Mucosa of rectum (tissue), 2 donors: ENCODE measurements around the gene CKM.
"Not testable (repeated sequence)": the region's sequence is repeated elsewhere in the genome, so short reads cannot be mapped to it uniquely, and the experiment has no call there.

Experiments used
- H3K27ac ChIP-seq, 2 donors: one replicate each; pipeline ENCODE4 v1.7.0; 2013; ENCODE audit warnings: inconsistent platforms in 2 of 2, low read depth in 2 of 2, low read length in 2 of 2
- H3K27me3 ChIP-seq, 2 donors: one replicate each; pipeline ENCODE4 v1.7.0; 2013; ENCODE audit warnings: low read length in 2 of 2; ENCODE audit not compliant: control insufficient read depth in 2 of 2, insufficient read depth in 2 of 2
- H3K36me3 ChIP-seq, 2 donors: one replicate each; pipeline ENCODE4 v1.7.0; 2013; ENCODE audit warnings: low read length in 2 of 2; ENCODE audit not compliant: control insufficient read depth in 2 of 2, insufficient read depth in 2 of 2
- H3K4me1 ChIP-seq, 2 donors: one replicate each; pipeline ENCODE4 v1.7.0; 2013; ENCODE audit warnings: low read length in 2 of 2, mild to moderate bottlenecking in 1 of 2; ENCODE audit not compliant: control insufficient read depth in 2 of 2, insufficient read depth in 2 of 2
- H3K4me3 ChIP-seq, 2 donors: one replicate each; pipeline ENCODE4 v1.7.0; 2013; ENCODE audit warnings: low read length in 2 of 2
- H3K9ac ChIP-seq, 2 donors: one replicate each; pipeline ENCODE4 v1.7.0; 2013; ENCODE audit warnings: low read length in 2 of 2, low read depth in 1 of 2, mild to moderate bottlenecking in 1 of 2
- H3K9me3 ChIP-seq, 2 donors: one replicate each; pipeline ENCODE4 v1.7.0; 2013; ENCODE audit warnings: low read length in 2 of 2; ENCODE audit not compliant: control insufficient read depth in 2 of 2
- donor health status: healthy.
- donor health status: Normal muscosa, but diverticular disease.

The CKM gene

DNA sequence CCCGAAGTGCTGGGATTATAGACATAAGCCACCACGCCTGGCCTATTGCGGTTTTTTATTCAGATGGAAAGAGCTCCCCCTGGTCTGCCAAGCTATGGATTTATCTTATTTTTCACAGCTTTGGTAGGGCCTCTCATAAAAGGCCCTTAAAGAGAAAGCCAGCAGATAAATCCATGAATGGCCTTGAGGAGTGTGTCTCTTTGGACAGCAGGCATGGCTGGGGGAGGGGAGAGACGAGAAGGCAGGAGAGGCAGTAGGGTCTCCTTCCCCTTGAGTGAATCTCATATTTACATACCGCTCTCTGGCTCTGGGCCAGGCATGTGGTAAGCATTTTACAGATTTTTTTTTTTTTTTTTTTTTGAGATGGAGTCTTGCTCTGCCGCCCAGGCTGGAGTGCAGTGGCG lies 46.4 kb downstream of the CKM start:
- Histone ChIP-seq H3K9ac (no peak overlapping the region), H3K27ac (no peak overlapping the region), H3K36me3 (peaks cover 12 to 19% of the 10 kb centered on the region in 2 donors), H3K4me1 (no peaks in the 10 kb centered on the region), H3K9me3 (no peaks in the 10 kb centered on the region), H3K27me3 (no peaks in the 10 kb centered on the region), H3K4me3 (no peak overlapping the region)

- H3K4me1 ChIP-seq: no peaks in the 10 kb centered on the region
- peaks cover 13 to 16% of the 10 kb centered on the region in 2 donors for H3K36me3 ChIP-seq
- no peak overlapping the region for H3K4me3 ChIP-seq
- H3K27me3 ChIP-seq: no peaks in the 10 kb centered on the region
- no peak overlapping the region for H3K9ac ChIP-seq
- H3K9me3 ChIP-seq: no peaks in the 10 kb centered on the region
- H3K27ac ChIP-seq: no peak overlapping the region
Observed at GRCh38 chr19:45275370-45275971, 47.2 kb downstream of the CKM start.

DNA sequence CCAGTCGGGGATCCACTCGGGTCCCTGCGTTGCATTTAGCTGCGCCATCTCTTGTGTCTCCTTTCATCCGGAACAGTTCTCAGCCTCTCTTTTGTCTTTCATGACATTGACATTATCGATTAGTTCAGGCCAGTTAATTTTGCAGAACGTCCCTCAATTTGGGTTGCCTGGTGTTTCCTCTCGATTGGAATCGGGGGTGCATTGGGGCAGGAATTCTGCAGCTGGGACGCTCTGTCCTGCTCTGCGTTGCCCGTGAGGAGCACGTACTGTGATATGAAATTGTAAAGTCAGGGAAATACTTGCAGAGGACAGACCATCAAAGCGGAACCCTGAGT lies 49.2 kb downstream of the CKM start:
- Histone ChIP-seq H3K9me3 (no peaks in the 10 kb centered on the region), H3K36me3 (peaks cover 10 to 11% of the 10 kb centered on the region in 2 donors), H3K4me3 (no peak overlapping the region), H3K9ac (no peak overlapping the region), H3K27me3 (no peaks in the 10 kb centered on the region), H3K4me1 (no peaks in the 10 kb centered on the region), H3K27ac (no peak overlapping the region)

DNA sequence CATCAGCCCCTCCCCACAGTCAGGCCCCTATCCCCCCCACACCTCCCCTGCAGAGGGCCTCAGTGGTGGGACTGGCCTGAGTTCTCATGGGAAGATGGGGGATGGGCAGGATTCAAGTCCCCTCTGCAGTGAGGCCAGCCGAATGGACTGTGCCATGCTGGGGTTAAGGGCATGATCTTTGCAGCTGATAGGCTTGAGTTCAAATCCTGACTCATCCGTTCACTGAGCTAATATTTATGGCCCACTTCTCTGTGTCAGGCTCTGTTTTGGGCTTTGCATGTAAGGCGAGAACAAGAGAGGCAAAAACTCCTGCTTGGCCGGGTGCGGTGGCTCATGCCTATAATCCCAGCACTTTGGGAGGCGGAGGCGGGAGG lies 51.0 kb downstream of the CKM start:
- peaks cover 7 to 14% of the 10 kb centered on the region in 2 donors for H3K36me3 ChIP-seq
- no peak overlapping the region for H3K27ac ChIP-seq

DNA sequence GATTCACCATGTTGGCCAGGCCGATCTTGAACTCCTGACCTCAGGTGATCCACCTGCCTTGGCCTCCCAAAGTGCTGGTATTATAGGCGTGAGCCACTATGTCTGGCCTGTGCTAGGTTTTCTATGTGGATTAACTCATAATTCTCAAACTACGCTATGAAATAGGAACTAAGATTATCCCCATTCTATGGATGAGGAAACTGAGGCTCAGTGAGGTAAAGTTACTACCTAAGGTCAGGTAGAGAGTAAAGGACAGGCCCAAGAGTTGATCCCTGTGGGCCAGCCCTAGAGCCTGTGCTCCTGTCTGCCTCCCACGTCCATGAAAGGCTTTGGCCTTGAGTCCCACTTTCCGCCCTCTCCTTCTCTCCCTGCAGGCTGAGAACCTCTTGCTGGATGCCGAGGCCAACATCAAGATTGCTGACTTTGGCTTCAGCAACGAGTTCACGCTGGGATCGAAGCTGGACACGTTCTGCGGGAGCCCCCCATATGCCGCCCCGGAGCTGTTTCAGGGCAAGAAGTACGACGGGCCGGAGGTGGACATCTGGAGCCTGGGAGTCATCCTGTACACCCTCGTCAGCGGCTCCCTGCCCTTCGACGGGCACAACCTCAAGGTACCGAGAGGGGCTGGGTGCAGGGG lies 51.5 kb downstream of the CKM start:
- Histone ChIP-seq H3K9ac (no peak overlapping the region), H3K4me1 (no peaks in the 10 kb centered on the region), H3K27ac (no peak overlapping the region), H3K27me3 (no peaks in the 10 kb centered on the region), H3K9me3 (no peaks in the 10 kb centered on the region), H3K4me3 (no peak overlapping the region), H3K36me3 (peaks cover 7 to 14% of the 10 kb centered on the region in 2 donors)

More for the DNA sequence above, 51.0 kb downstream of the CKM start:
- Histone ChIP-seq H3K4me3 (no peak overlapping the region), H3K9me3 (no peaks in the 10 kb centered on the region), H3K27me3 (no peaks in the 10 kb centered on the region), H3K4me1 (no peaks in the 10 kb centered on the region), H3K9ac (no peak overlapping the region)

DNA sequence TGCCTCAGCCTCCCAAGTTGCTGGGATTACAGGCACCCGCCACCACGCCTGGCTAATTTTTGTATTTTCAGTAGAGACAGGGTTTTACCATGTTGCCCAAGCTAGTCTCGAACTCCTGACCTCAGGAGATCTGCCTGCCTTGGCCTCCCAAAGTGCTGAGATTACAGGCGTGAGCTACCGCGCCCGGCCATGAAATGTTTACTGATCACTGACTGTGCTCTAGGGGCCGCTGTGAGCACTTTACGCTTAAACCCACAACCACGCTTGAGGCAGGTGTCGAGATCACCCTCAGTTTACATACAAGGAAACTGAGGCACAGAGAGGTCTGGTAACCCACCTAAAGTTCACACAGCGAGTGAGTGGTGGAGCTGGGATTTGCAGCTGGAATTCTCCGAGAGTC lies 52.7 kb downstream of the CKM start:
- peaks cover 7 to 15% of the 10 kb centered on the region in 2 donors for H3K36me3 ChIP-seq
- H3K4me3 ChIP-seq, H3K9ac ChIP-seq, H3K4me1 ChIP-seq, H3K27me3 ChIP-seq, H3K9me3 ChIP-seq, H3K27ac ChIP-seq: not testable (repeated sequence)

GRCh38 chr19:45267296-45267695 lies 55.4 kb downstream of the CKM start:
- peaks cover 7 to 10% of the 10 kb centered on the region in 2 donors for H3K36me3 ChIP-seq
- H3K4me1 ChIP-seq: no peaks in the 10 kb centered on the region
- H3K9ac ChIP-seq: no peak overlapping the region
- no peak overlapping the region for H3K27ac ChIP-seq
- no peaks in the 10 kb centered on the region for H3K9me3 ChIP-seq
- H3K27me3 ChIP-seq: no peaks in the 10 kb centered on the region
- H3K4me3 ChIP-seq: no peak overlapping the region

DNA sequence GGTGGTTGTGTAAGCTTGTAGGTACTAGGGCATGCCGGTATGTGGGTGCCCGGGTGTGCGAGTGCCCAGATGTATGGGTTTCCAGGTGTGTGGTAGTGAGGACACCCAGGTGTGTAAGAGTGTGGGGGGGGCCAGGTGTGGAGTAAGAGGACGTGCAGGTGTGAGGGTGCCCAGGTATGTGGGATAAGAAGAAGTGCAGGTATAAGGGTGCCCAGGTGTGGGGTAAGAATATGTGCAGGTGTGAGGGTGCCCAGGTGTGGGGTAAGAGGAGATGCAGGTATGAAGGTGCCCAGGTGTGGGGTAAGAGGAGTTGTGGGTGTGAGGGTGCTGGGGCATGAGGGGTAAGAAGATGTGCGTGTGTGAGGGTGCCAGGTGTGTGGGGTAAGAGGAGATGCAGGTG lies 57.3 kb downstream of the CKM start:
- no peak overlapping the region for H3K4me3 ChIP-seq
- no peak overlapping the region for H3K9ac ChIP-seq
- peaks cover 0 to 5% of the 10 kb centered on the region in 2 donors for H3K36me3 ChIP-seq
- H3K4me1 ChIP-seq: no peaks in the 10 kb centered on the region
- no peak overlapping the region for H3K27ac ChIP-seq
- no peaks in the 10 kb centered on the region for H3K9me3 ChIP-seq
- H3K27me3 ChIP-seq: no peaks in the 10 kb centered on the region

DNA sequence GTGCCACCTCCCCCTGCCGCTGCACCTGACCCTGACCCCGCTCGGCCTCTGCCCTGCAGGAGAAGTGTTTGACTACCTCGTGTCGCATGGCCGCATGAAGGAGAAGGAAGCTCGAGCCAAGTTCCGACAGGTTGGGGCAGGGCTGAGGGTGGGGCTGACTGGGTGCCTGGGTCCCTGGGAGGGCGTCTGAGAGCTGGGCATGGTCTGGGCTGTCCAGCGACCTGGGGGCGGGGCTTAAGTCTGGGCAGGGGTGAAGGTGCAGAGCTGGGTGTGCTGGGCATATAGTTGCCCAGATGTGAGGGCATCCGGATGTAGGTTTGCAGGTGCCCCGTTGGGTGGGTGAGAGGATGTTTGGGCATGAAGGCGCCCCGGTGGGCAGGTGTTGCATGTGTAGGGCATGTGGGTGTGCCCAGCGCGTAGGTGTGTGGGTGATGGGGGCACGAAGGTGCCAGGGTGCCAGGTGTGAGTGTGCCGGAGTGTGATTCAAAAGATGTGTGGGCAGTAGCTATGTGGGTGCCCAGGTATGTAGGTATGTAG lies 57.8 kb downstream of the CKM start:
- H3K9me3 ChIP-seq: no peaks in the 10 kb centered on the region
- no peaks in the 10 kb centered on the region for H3K27me3 ChIP-seq
- no peak overlapping the region for H3K9ac ChIP-seq
- no peaks in the 10 kb centered on the region for H3K4me1 ChIP-seq
- no peak overlapping the region for H3K4me3 ChIP-seq
- H3K36me3 ChIP-seq: peaks cover 0 to 5% of the 10 kb centered on the region in 2 donors
- H3K27ac ChIP-seq: no peak overlapping the region

GRCh38 chr19:45263013-45263412 lies 59.7 kb downstream of the CKM start:
- Histone ChIP-seq H3K9ac (no peak overlapping the region), H3K4me3 (no peak overlapping the region), H3K36me3 (peaks cover 0 to 5% of the 10 kb centered on the region in 2 donors)

More at GRCh38 chr19:45263013-45263412, 59.7 kb downstream of the CKM start:
- Histone ChIP-seq H3K4me1 (no peaks in the 10 kb centered on the region), H3K9me3 (no peaks in the 10 kb centered on the region), H3K27ac (no peak overlapping the region), H3K27me3 (no peaks in the 10 kb centered on the region)
